ENCODE data around the gene NLK. TPM values are rescaled to one million over a fixed set of nuclear protein-coding genes. Genes with fewer than 3 reads are reported as not detected.

Gene NLK
- polyA plus RNA-seq, 1 donor from 2014 or later = 81.7 TPM

GRCh38 chr17:28188841-28189263 lies 146.4 kb downstream of the NLK start:
- TF ChIP-seq RAD21 (conservative IDR thresholded peaks at IDR 0.05) = no peak
- no peak for TF ChIP-seq TAF1 (IDR thresholded peaks at IDR 0.05; ENCODE audit: low read depth)
- no peak for TF ChIP-seq POLR2AphosphoS5 (IDR thresholded peaks at IDR 0.05)
- TF ChIP-seq, protein P1, sequence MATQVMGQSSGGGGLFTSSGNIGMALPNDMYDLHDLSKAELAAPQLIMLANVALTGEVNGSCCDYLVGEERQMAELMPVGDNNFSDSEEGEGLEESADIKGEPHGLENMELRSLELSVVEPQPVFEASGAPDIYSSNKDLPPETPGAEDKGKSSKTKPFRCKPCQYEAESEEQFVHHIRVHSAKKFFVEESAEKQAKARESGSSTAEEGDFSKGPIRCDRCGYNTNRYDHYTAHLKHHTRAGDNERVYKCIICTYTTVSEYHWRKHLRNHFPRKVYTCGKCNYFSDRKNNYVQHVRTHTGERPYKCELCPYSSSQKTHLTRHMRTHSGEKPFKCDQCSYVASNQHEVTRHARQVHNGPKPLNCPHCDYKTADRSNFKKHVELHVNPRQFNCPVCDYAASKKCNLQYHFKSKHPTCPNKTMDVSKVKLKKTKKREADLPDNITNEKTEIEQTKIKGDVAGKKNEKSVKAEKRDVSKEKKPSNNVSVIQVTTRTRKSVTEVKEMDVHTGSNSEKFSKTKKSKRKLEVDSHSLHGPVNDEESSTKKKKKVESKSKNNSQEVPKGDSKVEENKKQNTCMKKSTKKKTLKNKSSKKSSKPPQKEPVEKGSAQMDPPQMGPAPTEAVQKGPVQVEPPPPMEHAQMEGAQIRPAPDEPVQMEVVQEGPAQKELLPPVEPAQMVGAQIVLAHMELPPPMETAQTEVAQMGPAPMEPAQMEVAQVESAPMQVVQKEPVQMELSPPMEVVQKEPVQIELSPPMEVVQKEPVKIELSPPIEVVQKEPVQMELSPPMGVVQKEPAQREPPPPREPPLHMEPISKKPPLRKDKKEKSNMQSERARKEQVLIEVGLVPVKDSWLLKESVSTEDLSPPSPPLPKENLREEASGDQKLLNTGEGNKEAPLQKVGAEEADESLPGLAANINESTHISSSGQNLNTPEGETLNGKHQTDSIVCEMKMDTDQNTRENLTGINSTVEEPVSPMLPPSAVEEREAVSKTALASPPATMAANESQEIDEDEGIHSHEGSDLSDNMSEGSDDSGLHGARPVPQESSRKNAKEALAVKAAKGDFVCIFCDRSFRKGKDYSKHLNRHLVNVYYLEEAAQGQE (IDR thresholded peaks at IDR 0.05; ENCODE audit: borderline replicate concordance) = no peak
- TF ChIP-seq SMC3 (conservative IDR thresholded peaks at IDR 0.05; ENCODE audit: poor library complexity) = no peak
- TF ChIP-seq EP300 (conservative IDR thresholded peaks at IDR 0.05; ENCODE audit: poor library complexity, severe bottlenecking) = no peak
- TF ChIP-seq MXI1 (conservative IDR thresholded peaks at IDR 0.05; ENCODE audit: poor library complexity, severe bottlenecking) = no peak
- no peak for TF ChIP-seq EZH2 (IDR thresholded peaks at IDR 0.05; ENCODE audit: borderline replicate concordance, insufficient read depth, low read length, poor library complexity, severe bottlenecking)
- TF ChIP-seq, protein P2, sequence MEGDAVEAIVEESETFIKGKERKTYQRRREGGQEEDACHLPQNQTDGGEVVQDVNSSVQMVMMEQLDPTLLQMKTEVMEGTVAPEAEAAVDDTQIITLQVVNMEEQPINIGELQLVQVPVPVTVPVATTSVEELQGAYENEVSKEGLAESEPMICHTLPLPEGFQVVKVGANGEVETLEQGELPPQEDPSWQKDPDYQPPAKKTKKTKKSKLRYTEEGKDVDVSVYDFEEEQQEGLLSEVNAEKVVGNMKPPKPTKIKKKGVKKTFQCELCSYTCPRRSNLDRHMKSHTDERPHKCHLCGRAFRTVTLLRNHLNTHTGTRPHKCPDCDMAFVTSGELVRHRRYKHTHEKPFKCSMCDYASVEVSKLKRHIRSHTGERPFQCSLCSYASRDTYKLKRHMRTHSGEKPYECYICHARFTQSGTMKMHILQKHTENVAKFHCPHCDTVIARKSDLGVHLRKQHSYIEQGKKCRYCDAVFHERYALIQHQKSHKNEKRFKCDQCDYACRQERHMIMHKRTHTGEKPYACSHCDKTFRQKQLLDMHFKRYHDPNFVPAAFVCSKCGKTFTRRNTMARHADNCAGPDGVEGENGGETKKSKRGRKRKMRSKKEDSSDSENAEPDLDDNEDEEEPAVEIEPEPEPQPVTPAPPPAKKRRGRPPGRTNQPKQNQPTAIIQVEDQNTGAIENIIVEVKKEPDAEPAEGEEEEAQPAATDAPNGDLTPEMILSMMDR (IDR thresholded peaks at IDR 0.05; ENCODE audit: poor library complexity, severe bottlenecking) = no peak
- Histone ChIP-seq H4K20me1 (ENCODE audit: insufficient read depth) (no peaks in the 10 kb centered on the region), H3K4me3 (ENCODE audit: low read length) (no peak overlapping the region), H3K27ac (ENCODE audit: low read length) (no peak overlapping the region), H3K9me3 (ENCODE audit: low read length) (no peaks in the 10 kb centered on the region), H3K27me3 (ENCODE audit: insufficient read depth, low read depth, low read length) (no peaks in the 10 kb centered on the region), H3K9ac (ENCODE audit: low read length) (no peak overlapping the region), H2AFZ (ENCODE audit: low read depth, low read length) (no peak overlapping the region), H3K9me2 (ENCODE audit: insufficient read depth, low read length) (no peaks in the 10 kb centered on the region), H3K4me2 (ENCODE audit: low read length) (no peak overlapping the region), H3F3A (ENCODE audit: insufficient read depth, low read length, poor library complexity, severe bottlenecking) (no peaks in the 10 kb centered on the region), H3K36me3 (ENCODE audit: insufficient read depth, low read length) (no peaks in the 10 kb centered on the region), H3K79me2 (replicated peaks; ENCODE audit: insufficient read depth, low read length) (no peaks in the 10 kb centered on the region)

DNA sequence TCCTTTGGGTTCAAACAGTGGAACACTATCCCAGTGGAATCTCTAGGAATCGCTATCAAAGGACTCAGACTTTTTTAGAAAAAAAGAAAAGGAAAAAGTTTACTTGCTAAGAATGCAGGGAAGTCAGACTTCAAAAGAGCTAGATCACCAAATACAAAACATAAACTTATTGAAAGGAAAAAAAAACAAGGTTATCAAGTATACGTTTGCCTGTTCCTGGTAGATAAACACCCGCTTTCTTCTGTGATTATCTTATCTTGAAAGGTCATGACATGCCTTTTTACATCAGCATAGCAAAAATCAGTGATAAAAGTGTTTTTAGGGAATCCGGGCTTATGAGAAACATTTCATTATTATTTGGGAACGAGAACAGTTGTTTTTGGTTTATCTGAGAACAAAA lies 147.2 kb downstream of the NLK start:
- no peaks in the 10 kb centered on the region for H4K20me1 ChIP-seq (ENCODE audit: insufficient read depth)
- H3F3A ChIP-seq (ENCODE audit: insufficient read depth, low read length, poor library complexity, severe bottlenecking) = no peaks in the 10 kb centered on the region
- H3K4me2 ChIP-seq (ENCODE audit: low read length) = no peak overlapping the region
- no peak overlapping the region for H3K4me3 ChIP-seq (ENCODE audit: low read length)
- H3K27ac ChIP-seq (ENCODE audit: low read length) = no peak overlapping the region
- H3K27me3 ChIP-seq (ENCODE audit: insufficient read depth, low read depth, low read length) = no peaks in the 10 kb centered on the region
- no peaks in the 10 kb centered on the region for H3K36me3 ChIP-seq (ENCODE audit: insufficient read depth, low read length)
- H3K79me2 ChIP-seq (replicated peaks; ENCODE audit: insufficient read depth, low read length) = no peaks in the 10 kb centered on the region
- H3K9me2 ChIP-seq (ENCODE audit: insufficient read depth, low read length) = no peaks in the 10 kb centered on the region
- H3K9ac ChIP-seq (ENCODE audit: low read length) = no peak overlapping the region
- TF ChIP-seq TAF1 (IDR thresholded peaks at IDR 0.05; ENCODE audit: low read depth) (no peak), SMC3 (conservative IDR thresholded peaks at IDR 0.05; ENCODE audit: poor library complexity) (no peak), EZH2 (IDR thresholded peaks at IDR 0.05; ENCODE audit: borderline replicate concordance, insufficient read depth, low read length, poor library complexity, severe bottlenecking) (no peak), POLR2AphosphoS5 (IDR thresholded peaks at IDR 0.05) (no peak), EP300 (conservative IDR thresholded peaks at IDR 0.05; ENCODE audit: poor library complexity, severe bottlenecking) (no peak), RAD21 (conservative IDR thresholded peaks at IDR 0.05) (no peak), MXI1 (conservative IDR thresholded peaks at IDR 0.05; ENCODE audit: poor library complexity, severe bottlenecking) (no peak)
- TF ChIP-seq, protein P2 (IDR thresholded peaks at IDR 0.05; ENCODE audit: poor library complexity, severe bottlenecking) = no peak
- no peak overlapping the region for H2AFZ ChIP-seq (ENCODE audit: low read depth, low read length)
- no peaks in the 10 kb centered on the region for H3K9me3 ChIP-seq (ENCODE audit: low read length)

Data from neural cell (in vitro differentiated cells).